GM18508 (cell line): ENCODE measurements around the gene SHQ1.
"Not testable (repeated sequence)": the region's sequence is repeated elsewhere in the genome, so short reads cannot be mapped to it uniquely, and the experiment has no call there.

Experiments used
- ATAC-seq: cut with Tn5 transposase; IDR thresholded peaks from one replicate; pipeline ENCODE4 v1.9.1; 2021; ENCODE audit warnings: moderate number of reproducible peaks; ENCODE audit not compliant: insufficient read depth, unreplicated experiment

Gene SHQ1

DNA sequence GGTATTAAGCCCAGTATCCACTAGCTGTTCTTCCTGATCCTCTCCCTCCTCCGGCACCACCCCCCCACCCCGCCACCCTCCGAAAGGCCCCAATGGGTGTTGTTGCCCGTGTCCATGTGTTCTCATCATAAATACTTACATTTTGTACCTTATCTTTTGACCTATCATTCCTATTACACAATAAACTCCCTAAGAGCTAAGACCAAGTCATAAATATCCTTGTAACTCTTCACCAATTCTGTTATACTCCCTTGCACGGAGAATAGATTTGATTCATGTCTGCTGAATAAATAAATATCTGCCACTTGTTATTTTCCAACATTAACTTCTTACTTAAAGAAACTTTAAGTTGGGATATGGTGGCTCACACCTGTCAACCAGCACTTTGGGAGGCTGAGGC is 43.9 kb downstream of the SHQ1 start:
- no peak for ATAC-seq

DNA sequence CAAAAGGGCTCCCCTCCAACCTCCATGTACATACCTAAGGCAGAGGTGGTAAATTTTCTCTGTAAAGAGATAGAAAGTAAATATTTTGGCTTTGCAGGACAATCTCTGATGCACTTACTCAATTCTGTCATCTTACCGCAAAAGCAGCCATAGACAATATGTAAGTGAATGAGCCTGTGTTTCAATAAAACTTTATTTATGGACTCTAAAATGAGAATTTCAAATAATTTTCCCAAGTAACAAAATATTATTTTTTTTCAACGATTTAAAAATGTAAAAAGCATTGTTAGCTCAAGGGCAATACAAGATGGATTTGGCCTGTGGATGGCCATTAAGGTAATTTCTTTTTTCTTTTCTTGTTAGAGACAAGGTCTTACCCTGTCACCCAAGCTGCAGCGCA is 44.7 kb downstream of the SHQ1 start:
- ATAC-seq, result no peak

- ATAC-seq, result no peak
Observed at GRCh38 chr3:72802001-72802400, 46.2 kb downstream of the SHQ1 start.

DNA sequence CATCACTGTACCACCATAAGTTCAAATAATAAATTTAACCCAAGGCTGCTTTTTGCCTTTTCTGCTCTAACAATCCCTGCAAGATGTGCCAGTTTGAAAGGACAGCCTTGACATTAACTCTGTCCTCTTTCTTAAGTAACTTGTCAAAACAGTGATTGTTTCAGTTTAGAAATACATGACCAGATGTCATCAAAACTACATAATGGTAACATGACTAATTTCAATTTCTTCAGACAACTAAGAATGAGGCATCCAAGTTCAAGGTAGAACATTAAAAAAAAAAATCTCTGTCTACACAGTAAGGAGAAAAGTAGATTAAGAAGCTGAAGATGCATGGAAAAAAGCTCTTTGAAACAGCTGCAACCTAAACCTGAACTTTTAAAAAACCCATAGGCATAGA is 47.4 kb downstream of the SHQ1 start:
- ATAC-seq, result no peak

DNA sequence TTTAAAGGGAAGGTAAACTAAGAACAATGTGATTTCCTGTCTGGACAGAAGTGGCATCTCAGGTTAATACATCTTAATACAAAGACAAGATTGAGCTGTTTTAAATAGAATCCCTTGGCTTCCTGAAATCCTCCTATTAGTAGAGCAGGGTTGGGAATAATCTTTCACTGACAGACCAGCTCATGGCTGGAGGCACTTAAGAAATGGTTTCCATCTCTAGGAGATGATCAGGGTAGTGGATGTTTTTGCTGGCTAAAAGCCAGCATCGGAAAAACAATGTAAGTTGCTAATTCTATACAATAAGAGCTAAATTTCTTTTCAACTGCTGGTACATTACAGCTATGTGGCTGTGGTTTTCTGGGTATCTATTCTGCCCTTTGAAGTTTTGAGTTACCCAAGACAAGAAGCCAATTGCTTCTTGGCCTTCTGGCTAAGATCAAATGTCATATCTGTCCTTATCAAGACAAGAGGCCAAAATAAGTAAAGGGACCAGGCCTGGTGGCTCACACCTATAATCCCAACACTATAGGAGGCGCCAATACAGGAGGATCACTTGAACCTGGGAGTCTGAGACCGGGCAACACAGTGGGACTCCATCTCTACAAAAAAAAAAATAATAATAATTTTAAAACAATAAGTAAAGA is 49.6 kb downstream of the SHQ1 start:
- ATAC-seq, result no peak

- no peak for ATAC-seq
Observed at GRCh38 chr3:72797773-72798543, 50.3 kb downstream of the SHQ1 start.

- ATAC-seq, result no peak
Observed at GRCh38 chr3:72794079-72794478, 54.2 kb downstream of the SHQ1 start.

- ATAC-seq, result no peak
Observed at GRCh38 chr3:72791161-72791560, 57.1 kb downstream of the SHQ1 start.

DNA sequence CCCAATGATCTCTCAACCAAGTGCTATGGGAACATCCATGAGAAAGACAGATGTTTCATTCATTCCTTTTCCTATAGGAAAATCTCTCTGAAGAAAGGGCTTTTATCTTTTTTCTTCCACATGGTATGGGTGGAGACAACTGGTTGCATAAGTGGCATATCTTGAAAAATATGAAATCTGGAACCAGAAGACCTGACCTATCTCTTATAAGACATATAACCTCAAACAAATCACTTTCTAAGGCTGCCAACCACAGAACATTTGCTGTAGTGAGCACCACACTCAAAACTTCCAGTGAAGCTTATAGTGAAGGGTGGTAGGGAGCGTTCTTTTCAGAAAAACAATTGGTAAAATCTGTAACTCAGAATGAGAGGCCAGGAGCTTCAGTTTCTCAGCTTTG is 58.5 kb downstream of the SHQ1 start:
- no peak for ATAC-seq

DNA sequence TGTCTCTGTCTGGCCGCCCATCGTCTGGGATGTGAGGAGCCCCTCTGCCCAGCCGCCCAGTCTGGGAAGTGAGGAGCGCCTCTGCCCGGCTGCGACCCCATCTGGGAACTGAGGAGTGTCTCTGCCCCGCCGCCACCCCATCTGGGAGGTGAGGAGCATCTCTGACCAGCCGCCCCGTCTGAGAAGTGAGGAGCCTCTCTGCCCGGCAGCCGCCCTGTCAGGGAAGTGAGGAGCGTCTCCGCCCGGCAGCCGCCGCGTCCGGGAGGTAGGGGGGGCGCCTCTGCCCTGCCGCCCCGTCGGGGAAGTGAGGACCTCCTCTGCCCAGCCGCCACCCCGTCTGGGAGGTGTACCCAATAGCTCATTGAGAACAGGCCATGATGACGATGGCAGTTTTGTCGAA is 60.0 kb downstream of the SHQ1 start:
- ATAC-seq, result not testable (repeated sequence)

DNA sequence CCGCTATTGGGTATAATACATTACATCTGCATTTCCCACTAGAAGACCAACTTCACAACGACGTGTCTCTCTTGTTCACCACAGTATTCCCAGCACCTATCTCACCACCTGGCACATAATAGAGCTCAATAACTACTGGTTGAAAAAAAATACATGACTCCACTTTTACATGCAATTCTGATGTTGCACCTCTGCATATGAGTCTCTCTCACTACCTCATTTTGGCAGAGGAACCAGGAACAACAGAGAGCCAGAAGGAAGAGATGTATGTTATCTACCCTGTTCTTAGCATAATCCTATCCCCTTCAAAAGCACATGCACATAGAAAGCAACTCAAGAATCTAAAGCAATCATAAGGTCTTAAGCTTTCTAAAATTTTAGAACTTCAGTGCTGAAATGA is 61.6 kb downstream of the SHQ1 start:
- no peak for ATAC-seq

DNA sequence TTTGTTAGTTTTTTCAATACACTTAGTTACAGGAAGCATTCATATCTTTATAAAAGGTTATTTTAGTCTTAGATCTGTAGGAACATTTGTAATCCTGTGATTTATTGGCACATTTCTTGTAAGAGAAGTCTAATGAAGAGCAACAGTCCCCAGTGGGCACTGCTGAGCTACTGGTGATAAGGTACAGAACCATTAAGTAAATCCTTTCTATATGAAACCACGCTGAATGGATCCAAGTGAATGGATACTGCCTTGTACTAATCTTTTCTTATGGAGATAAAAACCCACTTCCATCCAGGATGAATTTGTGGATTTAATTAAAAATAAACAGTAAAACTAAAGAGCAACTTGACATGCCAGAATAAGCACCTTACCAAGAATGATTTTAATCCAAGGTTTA is 64.0 kb downstream of the SHQ1 start:
- ATAC-seq, result no peak

- ATAC-seq, result no peak
Observed at GRCh38 chr3:72782521-72782920, 65.7 kb downstream of the SHQ1 start.

- ATAC-seq, result no peak
Observed at GRCh38 chr3:72769758-72770540, 78.3 kb downstream of the SHQ1 start.

DNA sequence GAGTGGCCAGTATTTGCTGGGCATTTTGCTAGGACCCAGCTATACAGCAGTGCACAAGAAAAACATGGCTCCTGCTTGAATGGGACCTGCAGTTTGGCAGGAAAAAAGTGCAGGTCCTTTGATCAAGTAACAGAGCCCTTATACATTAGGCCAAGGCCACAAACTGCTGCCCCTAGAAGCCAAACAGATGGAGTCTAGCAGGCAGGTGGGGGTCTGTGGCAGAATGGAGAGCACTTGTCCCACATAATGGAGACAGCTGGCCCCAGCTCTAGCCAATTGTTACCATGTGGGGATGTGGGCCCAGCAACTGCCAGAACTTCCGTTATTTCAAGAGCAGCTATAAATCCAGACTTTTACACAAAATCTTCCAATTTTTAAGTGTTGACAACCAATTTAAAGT is 79.3 kb downstream of the SHQ1 start:
- ATAC-seq, result no peak

DNA sequence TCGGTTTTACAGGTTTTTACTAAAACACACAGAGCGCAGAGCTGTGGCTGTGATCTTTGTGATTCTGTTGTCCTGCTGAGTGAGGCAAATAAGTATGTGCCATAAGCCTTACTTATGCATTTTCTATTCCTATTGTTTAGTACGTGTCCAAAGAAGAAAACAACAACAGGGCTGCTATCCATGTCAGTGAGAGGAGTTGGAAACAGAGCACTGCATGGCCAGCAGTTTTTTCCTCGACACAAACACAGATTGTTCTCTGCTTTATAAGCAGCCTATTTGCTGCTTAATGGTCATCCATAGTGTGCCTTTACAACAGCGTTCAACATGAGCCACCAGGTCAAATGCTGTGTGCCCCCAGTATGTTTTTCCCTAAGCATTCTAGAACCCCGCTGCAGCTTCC is 79.8 kb downstream of the SHQ1 start:
- no peak for ATAC-seq

DNA sequence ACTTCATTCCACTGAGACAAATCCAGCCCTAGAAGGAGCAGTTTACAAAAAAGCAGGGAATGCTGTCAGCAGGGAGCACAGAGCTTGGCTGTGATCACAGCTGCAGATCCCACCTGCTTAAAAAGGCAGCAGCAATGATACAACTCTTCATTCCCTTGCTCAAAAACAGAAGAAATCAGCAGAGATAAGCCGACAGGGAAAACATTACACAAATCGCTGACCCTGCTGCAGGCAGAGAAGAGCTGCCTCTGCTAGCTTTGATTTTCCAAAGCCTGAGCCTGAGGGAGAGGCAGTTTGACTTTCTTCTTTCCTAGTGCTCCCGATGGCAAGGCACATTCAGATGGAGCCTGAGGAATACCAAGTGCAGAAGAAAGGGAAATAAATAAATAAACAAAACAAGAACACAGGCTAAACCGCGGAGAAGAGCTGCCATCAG is 80.2 kb downstream of the SHQ1 start:
- ATAC-seq, result no peak

DNA sequence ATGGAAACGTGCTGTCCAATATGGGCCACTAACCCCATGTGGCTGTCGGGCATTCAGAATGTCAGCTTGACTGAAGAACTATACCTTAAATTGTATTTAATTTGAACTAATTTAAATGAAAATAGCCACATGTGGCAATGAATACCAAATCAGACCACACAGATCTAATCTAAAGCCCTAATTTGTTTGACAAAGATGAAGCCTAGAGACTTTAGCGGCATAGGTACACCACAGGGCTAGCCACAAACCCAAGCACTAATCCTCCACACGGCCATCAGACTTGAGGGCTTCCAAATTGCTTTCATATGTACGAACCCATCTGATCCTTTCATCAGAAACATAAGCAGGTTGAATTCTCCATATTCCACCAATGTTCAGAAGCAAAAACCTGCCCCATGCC is 81.4 kb downstream of the SHQ1 start:
- no peak for ATAC-seq

GRCh38 chr3:72763751-72764440 is 84.3 kb downstream of the SHQ1 start:
- no peak for ATAC-seq

DNA sequence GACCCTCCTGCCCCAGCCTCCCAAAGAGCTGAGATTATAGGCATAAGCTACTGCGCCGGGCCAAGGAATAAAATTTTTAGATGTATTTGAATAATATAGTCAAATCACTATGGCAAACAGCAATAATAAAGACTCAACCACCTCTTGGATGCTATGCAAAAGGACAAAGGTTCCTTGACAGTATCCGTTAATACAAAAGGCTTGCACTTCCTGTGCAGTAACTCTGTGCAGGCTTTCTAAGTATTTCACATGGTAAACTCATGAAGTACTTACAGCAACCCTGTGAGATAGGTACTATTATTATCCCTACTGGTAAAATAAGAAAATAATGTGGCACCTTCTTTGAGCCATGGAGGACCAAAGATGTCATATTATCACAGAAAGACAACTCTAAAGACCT is 86.8 kb downstream of the SHQ1 start:
- no peak for ATAC-seq

GRCh38 chr3:72760225-72760624 is 88.0 kb downstream of the SHQ1 start:
- ATAC-seq, result no peak
